NOMO-1 treated with dmso at 0.1 percent for 144 hours (cell line): ENCODE results near the gene GRAMD1B.
"Not testable (repeated sequence)": the region's sequence is repeated elsewhere in the genome, so short reads cannot be mapped to it uniquely, and the experiment has no call there.

Experiments used
- DNase-seq: peaks from one replicate; lab custom pipeline; 2025; ENCODE audit not compliant: unreplicated experiment; lab: John Stamatoyannopoulos, UW

The GRAMD1B gene

GRCh38 chr11:123505546-123506299, 75.7 kb downstream of the GRAMD1B start:
- DNase-seq: no peak

- no peak for DNase-seq
Measured at GRCh38 chr11:123507043-123507442, 77.0 kb downstream of the GRAMD1B start.

GRCh38 chr11:123509737-123510578, 79.9 kb downstream of the GRAMD1B start:
- no peak for DNase-seq

GRCh38 chr11:123510579-123510905, 80.5 kb downstream of the GRAMD1B start:
- no peak for DNase-seq

DNA sequence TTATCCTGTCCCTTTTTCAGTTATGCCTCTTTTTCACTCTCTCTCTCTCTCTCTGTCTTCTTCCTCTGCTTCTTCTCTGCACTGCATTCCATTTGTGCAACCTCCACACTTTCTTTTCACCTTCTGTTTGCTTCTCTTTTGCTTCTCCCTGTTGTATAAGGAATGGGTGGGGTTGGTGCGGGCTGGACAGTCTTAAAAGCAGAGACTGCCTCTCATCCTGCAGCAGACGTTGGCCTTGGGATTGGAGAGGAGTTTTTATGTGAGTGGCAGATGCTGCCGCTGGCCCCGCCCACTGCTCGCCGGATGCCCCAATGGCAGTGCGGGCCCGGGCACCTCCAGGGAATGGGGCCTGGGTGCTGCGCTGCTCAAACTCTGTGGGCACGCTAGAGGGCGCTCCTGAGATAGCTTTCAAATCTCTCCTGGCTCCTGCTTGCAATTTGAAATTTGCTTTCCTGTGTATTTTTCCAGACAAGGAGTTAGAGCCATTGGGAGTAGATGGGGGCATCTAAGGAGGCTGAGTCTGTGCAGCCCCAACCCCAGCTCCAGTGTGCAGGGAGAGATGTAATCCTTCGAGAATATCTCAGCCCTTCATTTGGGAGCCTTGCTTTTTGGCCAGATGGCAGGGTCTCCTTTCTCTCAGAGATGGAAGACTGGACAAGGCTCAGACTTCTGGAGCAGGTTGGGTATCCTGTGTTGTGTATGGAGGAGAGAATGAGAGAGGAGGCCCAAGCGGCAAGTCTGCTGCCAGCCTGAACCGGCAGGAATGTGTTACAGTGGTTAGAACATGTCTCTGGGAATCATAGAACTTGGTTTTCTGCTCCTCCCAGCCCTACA, 81.2 kb downstream of the GRAMD1B start:
- peak; percentile 51 for DNase-seq

GRCh38 chr11:123513309-123513708, 83.2 kb downstream of the GRAMD1B start:
- not testable (repeated sequence) for DNase-seq

DNA sequence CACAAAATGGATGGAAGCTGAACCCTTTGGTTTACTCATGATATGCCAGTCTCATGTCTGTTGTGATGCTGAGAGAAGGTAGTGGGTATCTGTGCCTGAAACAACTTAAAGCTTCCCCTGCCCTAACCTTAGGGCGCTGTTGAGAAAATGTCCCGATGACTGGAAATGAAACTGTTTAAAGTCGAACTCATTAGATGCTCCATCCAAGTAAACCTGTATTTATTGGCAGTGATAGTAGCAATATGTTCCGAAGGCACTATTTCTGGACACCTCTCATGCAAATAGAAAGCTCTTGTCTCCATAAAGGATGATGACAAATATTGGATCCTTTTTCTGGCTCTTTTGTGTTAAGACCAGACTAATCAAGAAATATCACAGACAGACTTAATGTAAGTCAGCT, 86.2 kb downstream of the GRAMD1B start:
- DNase-seq: no peak

GRCh38 chr11:123517559-123518364, 87.7 kb downstream of the GRAMD1B start:
- no peak for DNase-seq

GRCh38 chr11:123518496-123519054, 88.5 kb downstream of the GRAMD1B start:
- no peak for DNase-seq

DNA sequence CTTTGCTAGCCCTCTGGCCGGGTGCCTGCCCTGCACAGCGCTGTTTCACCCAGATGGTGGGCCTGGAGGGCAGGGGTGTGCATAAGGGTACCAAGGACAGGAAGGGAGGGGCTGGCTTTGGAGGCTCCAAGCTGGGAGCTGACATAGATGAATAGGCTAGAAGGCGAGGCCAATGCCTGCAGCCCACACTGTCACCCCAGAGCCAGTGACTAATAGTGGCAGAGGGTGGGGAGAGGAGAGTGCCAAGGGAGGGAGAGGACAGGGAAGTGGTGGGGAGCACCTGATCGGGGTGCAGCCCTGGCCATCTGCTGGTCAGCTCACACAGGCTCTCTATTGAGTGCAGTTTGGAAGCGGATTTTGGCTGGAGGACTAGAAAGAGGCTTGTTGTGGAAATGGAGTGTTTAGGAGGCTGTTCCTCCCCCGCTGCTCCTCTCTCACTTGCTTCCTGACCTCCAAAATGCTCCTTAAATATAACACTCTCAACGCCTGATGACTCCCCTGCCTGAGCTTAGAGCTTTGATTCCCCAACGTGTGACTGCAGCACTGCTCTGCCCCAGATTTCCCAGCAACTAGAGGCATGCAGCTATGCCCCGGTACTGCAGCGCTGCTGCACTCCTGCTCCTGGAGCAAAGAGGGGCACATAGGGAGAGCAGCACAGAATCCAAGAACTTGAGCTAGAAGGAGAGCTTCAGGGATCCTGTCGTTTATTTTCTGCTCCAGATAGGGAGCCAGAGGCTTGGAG, 89.2 kb downstream of the GRAMD1B start:
- no peak for DNase-seq

DNA sequence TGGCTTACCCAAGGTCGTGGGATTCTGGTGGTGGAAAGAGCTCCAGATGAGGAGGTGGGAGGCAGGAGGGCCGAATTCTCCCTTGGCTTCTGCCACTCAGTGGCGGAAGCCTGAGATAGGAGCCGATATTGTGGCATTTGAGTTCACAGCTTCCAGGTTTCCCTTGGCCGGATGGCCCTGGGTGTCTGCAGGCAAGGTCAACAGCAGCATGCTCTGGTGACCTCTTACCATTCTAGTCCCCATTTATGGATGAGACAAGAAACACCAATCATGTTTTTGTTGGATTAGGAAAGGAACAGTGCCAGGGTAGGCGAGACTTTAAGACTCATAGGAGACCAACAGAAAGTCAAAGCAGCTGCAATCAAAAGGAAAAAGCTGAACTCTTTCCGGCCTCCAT, 89.7 kb downstream of the GRAMD1B start:
- DNase-seq: no peak

- not testable (repeated sequence) for DNase-seq
Measured at GRCh38 chr11:123520476-123520875, 90.4 kb downstream of the GRAMD1B start.

GRCh38 chr11:123521001-123521400, 90.9 kb downstream of the GRAMD1B start:
- no peak for DNase-seq

GRCh38 chr11:123521930-123522329, 91.9 kb downstream of the GRAMD1B start:
- no peak for DNase-seq

- DNase-seq: no peak
Measured at GRCh38 chr11:123523539-123523938, 93.5 kb downstream of the GRAMD1B start.

DNA sequence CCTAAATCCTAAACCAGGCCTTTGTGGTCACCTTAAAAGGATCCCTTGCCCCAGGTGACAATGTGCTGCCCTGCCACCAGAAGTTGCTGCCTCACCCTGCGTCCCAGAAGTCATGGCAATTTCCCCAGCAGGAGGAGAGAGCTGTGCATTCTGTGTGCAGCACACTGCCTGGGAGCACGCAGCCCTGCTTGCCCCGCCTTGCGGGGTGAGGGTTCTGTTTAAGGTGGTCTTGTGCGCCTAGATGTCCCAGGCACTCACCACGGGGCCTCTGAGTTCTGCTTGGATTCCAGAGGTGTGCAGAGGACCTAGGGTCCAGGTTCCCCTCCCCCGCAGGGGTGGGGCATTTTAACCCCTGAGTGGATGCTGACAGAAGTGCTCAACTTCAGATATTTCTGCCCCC, 95.0 kb downstream of the GRAMD1B start:
- DNase-seq: no peak

GRCh38 chr11:123525511-123525918, 95.4 kb downstream of the GRAMD1B start:
- DNase-seq: no peak

- DNase-seq: no peak
Measured at GRCh38 chr11:123526027-123526805, 96.1 kb downstream of the GRAMD1B start.

DNA sequence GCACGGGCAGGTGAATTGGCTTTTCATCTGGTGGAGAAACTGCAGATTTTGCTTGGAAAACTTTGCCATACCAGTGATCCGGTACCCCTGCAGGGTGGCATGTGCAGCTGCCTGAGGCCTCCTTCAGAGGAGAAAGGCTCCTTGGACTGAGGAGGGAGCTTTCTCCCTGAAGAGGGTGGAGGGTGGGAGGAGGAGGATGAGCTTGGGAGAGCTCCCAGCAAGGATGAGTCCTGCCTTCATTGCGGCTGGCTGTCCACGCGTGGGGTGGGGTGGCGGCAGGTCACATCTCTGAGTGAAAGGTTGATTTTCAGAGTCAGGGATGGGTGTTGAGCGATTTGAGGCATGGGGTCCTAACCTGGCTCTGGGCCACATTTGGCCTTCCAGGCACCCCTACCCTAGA, 96.8 kb downstream of the GRAMD1B start:
- no peak for DNase-seq
